Endothelial cell of umbilical vein (primary cell): ENCODE data around the gene SLC44A1. TPM values are rescaled to one million over a fixed set of nuclear protein-coding genes. Genes with fewer than 3 reads are reported as not detected.

Experiments
- BruUV-seq: library from RNA; stranded (reverse); fragments of 400-500 nt; replicated peaks from 2 replicates; lab custom pipeline; 2021; lab: Mats Ljungman, UMichigan
- CTCF ChIA-PET: fragments of 300-600, 350-600 bp; sonication (Branson Sonifier 250); formaldehyde crosslinking; loops from one replicate; lab custom pipeline; 2021; ENCODE audit warnings: antibody characterized with exemption, inconsistent platforms; lab: Charles Lee
- POLR2A ChIA-PET: fragments of 300-600, 350-600 bp; sonication (Branson Sonifier 250); formaldehyde crosslinking; loops from one replicate; lab custom pipeline; 2021; ENCODE audit warnings: antibody characterized with exemption, inconsistent platforms; lab: Charles Lee
- DNase-seq: peaks from one replicate; pipeline ENCODE4 v3.0.0-alpha.2; 2011; ENCODE audit warnings: low read depth, low spot score
- FAIRE-seq: peaks from 2 replicates; lab custom pipeline; 2011; peaks lifted over from hg19 to GRCh38; lab: Jason Lieb, UNC
- H2AFZ ChIP-seq: 2 replicates; pipeline ENCODE4 v1.6.0; 2012; ENCODE audit warnings: low read depth, low read length, control low read depth, inconsistent platforms
- H3K27ac ChIP-seq: 2 replicates; pipeline ENCODE4 v1.5.1; 2011; ENCODE audit warnings: low read depth, mild to moderate bottlenecking, control low read depth, low read length, moderate library complexity; ENCODE audit not compliant: insufficient read depth
- H3K27me3 ChIP-seq, 2 experiments: 2 replicates each; pipeline versions ENCODE4 v1.6.0 to v1.6.1; 2011; ENCODE audit warnings: low read length in 2 of 2, mixed read lengths in 1 of 2; ENCODE audit not compliant: control insufficient read depth in 2 of 2, insufficient read depth in 2 of 2
- H3K36me3 ChIP-seq, 2 experiments: 2 replicates in 1 of 2; 3 replicates in 1 of 2; pipeline ENCODE4 v1.5.1; 2011; ENCODE audit warnings: low read length in 2 of 2, mild to moderate bottlenecking in 1 of 2, moderate library complexity in 1 of 2; ENCODE audit not compliant: control insufficient read depth in 2 of 2, insufficient read depth in 2 of 2; ENCODE audit errors: extremely low read depth in 1 of 2
- H3K4me1 ChIP-seq: 3 replicates; pipeline ENCODE4 v1.5.1; 2011; ENCODE audit warnings: mild to moderate bottlenecking, low read length; ENCODE audit not compliant: control insufficient read depth, insufficient read depth; ENCODE audit errors: extremely low read depth
- H3K4me2 ChIP-seq: 2 replicates; pipeline ENCODE4 v1.6.1; 2011; ENCODE audit warnings: low read length, control low read depth, mixed read lengths; ENCODE audit not compliant: insufficient read depth
- H3K4me3 ChIP-seq, 3 experiments: fragments of 200-600 bp in 1 of 3; sonication (generic), shearing (Covaris generic) in 1 of 3; replicated peaks in 1 of 3; 2 replicates each; pipeline ENCODE4 v1.5.1; 2011 to 2016; ENCODE audit warnings: control low read depth in 3 of 3, low read length in 3 of 3, mild to moderate bottlenecking in 2 of 3, inconsistent platforms in 1 of 3, low read depth in 1 of 3, moderate library complexity in 1 of 3; ENCODE audit not compliant: insufficient read depth in 1 of 3
- H3K79me2 ChIP-seq: 2 replicates; pipeline ENCODE4 v1.6.0; 2012; ENCODE audit warnings: low read length, inconsistent platforms; ENCODE audit not compliant: control insufficient read depth, insufficient read depth
- H3K9ac ChIP-seq: replicated peaks from 2 replicates; pipeline ENCODE3; 2011; ENCODE audit warnings: low read length, control low read depth; ENCODE audit not compliant: insufficient read depth; ENCODE audit errors: extremely low read depth
- H3K9me1 ChIP-seq: replicated peaks from 3 replicates; pipeline ENCODE4 v1.6.0; 2011; ENCODE audit warnings: mild to moderate bottlenecking, low read length; ENCODE audit not compliant: control insufficient read depth, insufficient read depth; ENCODE audit errors: extremely low read depth
- H3K9me3 ChIP-seq: replicated peaks from 2 replicates; pipeline ENCODE4 v1.5.1; 2012; ENCODE audit warnings: low read length, inconsistent platforms; ENCODE audit not compliant: control insufficient read depth, insufficient read depth
- H4K20me1 ChIP-seq: replicated peaks from 2 replicates; pipeline ENCODE3; 2011; ENCODE audit warnings: mild to moderate bottlenecking, low read length; ENCODE audit not compliant: control insufficient read depth, insufficient read depth; ENCODE audit errors: extremely low read depth
- EZH2 ChIP-seq: IDR thresholded peaks from 2 replicates; pipeline ENCODE4 v1.6.1; 2012; ENCODE audit warnings: borderline replicate concordance, low read depth, mild to moderate bottlenecking, moderate library complexity, low read length, inconsistent platforms; ENCODE audit not compliant: severe bottlenecking
- FOS ChIP-seq: IDR thresholded peaks from 2 replicates; pipeline ENCODE4 v1.6.1; 2011; ENCODE audit warnings: mild to moderate bottlenecking, low read length, moderate library complexity, borderline replicate concordance; ENCODE audit not compliant: insufficient read depth
- MYC ChIP-seq: IDR thresholded peaks from one replicate; pipeline ENCODE4 v1.6.1; 2011; ENCODE audit warnings: mild to moderate bottlenecking, low read depth, low read length
- POLR2AphosphoS5 ChIP-seq: IDR thresholded peaks from 2 replicates; pipeline ENCODE4 v1.6.1; 2012; ENCODE audit warnings: low read depth, mild to moderate bottlenecking, control low read depth, low read length, moderate library complexity; ENCODE audit not compliant: insufficient read depth
- dilution Hi-C: fragments of 300-500 bp; cut with MboI; formaldehyde crosslinking; loops from one replicate; pipeline ENCODE4 v1.15.0; 2019; ENCODE audit warnings: low sequenced_read_pairs; ENCODE audit not compliant: extremely low pct_ligation_motif_present
- intact Hi-C: fragments of 100-400 bp; cut with micrococcal nuclease; formaldehyde crosslinking; loops from one replicate; pipeline ENCODE4 v1.10.0; 2022
- polyA plus RNA-seq, 4 experiments: library from polyadenylated mRNA; depleted of rRNA in 3 of 4; stranded (reverse) in 3 of 4; unstranded in 1 of 4; fragments of >200 nt; gene quantifications; 2 replicates each; pipeline versions ENCODE4 v1.2.1 to v1.2.3, GENCODE V29; 2011 to 2012; ENCODE audit warnings: missing spikeins in 1 of 4
- total RNA-seq: library from RNA; stranded (reverse); gene quantifications from 2 replicates; pipeline ENCODE4 v1.2.3, GENCODE V29; 2021
- TF ChIP-seq, protein P1 (sequence below), 2 donors: IDR thresholded peaks; 1 replicate in 1 of 2; 2 replicates in 1 of 2; pipeline ENCODE4 v1.5.1; 2011; ENCODE audit warnings: low read length in 2 of 2, mild to moderate bottlenecking in 2 of 2, moderate library complexity in 2 of 2, control low read depth in 1 of 2, inconsistent platforms in 1 of 2, low read depth in 1 of 2; ENCODE audit not compliant: insufficient read depth in 1 of 2; ENCODE audit errors: extremely low read depth in 1 of 2
- TF ChIP-seq, protein P2 (sequence below): IDR thresholded peaks from 2 replicates; pipeline ENCODE4 v1.6.1; 2011; ENCODE audit not compliant: insufficient read depth, insufficient read length

SLC44A1 gene
- total and polyA plus RNA-seq, 2 donors (not counting 3 experiments of a cell fraction or from before 2014, with no cell fraction given): 16.1 to 37.7 TPM

DNA sequence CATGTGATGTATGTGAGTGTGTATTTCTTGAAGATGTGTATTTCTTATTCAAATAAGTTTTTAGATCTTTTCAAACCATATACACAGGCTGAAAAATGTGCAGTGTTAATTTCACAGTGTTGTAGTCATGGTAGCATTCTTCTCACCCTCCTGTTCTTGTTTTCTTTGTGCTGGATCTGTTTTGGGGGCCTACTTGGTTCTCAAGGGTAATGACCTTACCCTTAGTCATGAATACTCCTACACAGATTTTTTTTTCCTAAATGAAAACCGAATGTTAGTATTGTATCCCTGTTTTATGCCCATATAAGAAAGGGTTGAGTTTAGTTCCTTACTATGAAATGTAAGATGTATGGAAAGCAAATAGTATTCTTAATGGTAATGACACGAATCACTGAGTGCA is 88.0 kb downstream of the SLC44A1 start:
- TF ChIP-seq FOS (no peak), MYC (no peak), POLR2AphosphoS5 (no peak), EZH2 (no peak)
- TF ChIP-seq, protein P1, sequence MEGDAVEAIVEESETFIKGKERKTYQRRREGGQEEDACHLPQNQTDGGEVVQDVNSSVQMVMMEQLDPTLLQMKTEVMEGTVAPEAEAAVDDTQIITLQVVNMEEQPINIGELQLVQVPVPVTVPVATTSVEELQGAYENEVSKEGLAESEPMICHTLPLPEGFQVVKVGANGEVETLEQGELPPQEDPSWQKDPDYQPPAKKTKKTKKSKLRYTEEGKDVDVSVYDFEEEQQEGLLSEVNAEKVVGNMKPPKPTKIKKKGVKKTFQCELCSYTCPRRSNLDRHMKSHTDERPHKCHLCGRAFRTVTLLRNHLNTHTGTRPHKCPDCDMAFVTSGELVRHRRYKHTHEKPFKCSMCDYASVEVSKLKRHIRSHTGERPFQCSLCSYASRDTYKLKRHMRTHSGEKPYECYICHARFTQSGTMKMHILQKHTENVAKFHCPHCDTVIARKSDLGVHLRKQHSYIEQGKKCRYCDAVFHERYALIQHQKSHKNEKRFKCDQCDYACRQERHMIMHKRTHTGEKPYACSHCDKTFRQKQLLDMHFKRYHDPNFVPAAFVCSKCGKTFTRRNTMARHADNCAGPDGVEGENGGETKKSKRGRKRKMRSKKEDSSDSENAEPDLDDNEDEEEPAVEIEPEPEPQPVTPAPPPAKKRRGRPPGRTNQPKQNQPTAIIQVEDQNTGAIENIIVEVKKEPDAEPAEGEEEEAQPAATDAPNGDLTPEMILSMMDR (IDR thresholded peaks at IDR 0.05; ENCODE audit: extremely low read depth in 1 of 2, insufficient read depth in 1 of 2, low read depth in 1 of 2, low read length in 2 of 2): no peak
- TF ChIP-seq, protein P2, sequence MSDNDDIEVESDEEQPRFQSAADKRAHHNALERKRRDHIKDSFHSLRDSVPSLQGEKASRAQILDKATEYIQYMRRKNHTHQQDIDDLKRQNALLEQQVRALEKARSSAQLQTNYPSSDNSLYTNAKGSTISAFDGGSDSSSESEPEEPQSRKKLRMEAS: no peak
- no peaks in the 10 kb centered on the region for H4K20me1 ChIP-seq
- DNase-seq (no peak), FAIRE-seq (no peak)
- H3K9ac ChIP-seq: no peak overlapping the region
- no peak overlapping the region for H3K4me3 ChIP-seq
- no peak overlapping the region for H2AFZ ChIP-seq
- no peaks in the 10 kb centered on the region for H3K79me2 ChIP-seq
- POLR2A ChIA-PET: no interaction called here
- no peaks in the 10 kb centered on the region for H3K4me1 ChIP-seq
- no peaks in the 10 kb centered on the region for H3K9me3 ChIP-seq
- no peaks in the 10 kb centered on the region for H3K36me3 ChIP-seq
- CTCF ChIA-PET: no interaction called here
- H3K9me1 ChIP-seq: no peaks in the 10 kb centered on the region
- dilution Hi-C loops (no loop called here), intact Hi-C loops (no loop called here)
- H3K27ac ChIP-seq: no peak overlapping the region
- H3K27me3 ChIP-seq: no peaks in the 10 kb centered on the region
- no TSS peak for BruUV-seq
- H3K4me2 ChIP-seq: no peak overlapping the region
